Keratinocyte (primary cell): Measurements from ENCODE around the gene RIMS4. TPM values are rescaled to one million over a fixed set of nuclear protein-coding genes. Genes with fewer than 3 reads are reported as not detected.

ENCODE experiments used
- DNase-seq: peaks from one replicate; pipeline ENCODE4 v3.0.0-alpha.2; 2011; ENCODE audit warnings: low read depth, missing footprints, low spot score
- FAIRE-seq: peaks from 2 replicates; lab custom pipeline; 2011; peaks lifted over from hg19 to GRCh38; lab: Jason Lieb, UNC
- H2AFZ ChIP-seq: 2 replicates; pipeline ENCODE4 v1.6.0; 2012; ENCODE audit warnings: low read length, control low read depth, inconsistent platforms; ENCODE audit not compliant: control insufficient read depth
- H3K27ac ChIP-seq: 2 replicates; pipeline ENCODE4 v1.5.1; 2011; ENCODE audit warnings: low read length; ENCODE audit not compliant: control insufficient read depth, insufficient read depth
- H3K27me3 ChIP-seq: 3 replicates; pipeline ENCODE4 v1.6.0; 2011; ENCODE audit warnings: low read length; ENCODE audit not compliant: control insufficient read depth, insufficient read depth; ENCODE audit errors: extremely low read depth
- H3K36me3 ChIP-seq, 2 experiments: 2 replicates in 1 of 2; 3 replicates in 1 of 2; pipeline ENCODE4 v1.5.1; 2011; ENCODE audit warnings: low read length in 2 of 2, mild to moderate bottlenecking in 1 of 2; ENCODE audit not compliant: control insufficient read depth in 2 of 2, insufficient read depth in 2 of 2; ENCODE audit errors: extremely low read depth in 1 of 2
- H3K4me1 ChIP-seq: 3 replicates; pipeline ENCODE4 v1.5.1; 2011; ENCODE audit warnings: low read length; ENCODE audit not compliant: control insufficient read depth, insufficient read depth; ENCODE audit errors: extremely low read depth
- H3K4me2 ChIP-seq: 3 replicates; pipeline ENCODE4 v1.6.0; 2011; ENCODE audit warnings: low read depth, low read length; ENCODE audit not compliant: control insufficient read depth, insufficient read depth; ENCODE audit errors: extremely low read depth
- H3K4me3 ChIP-seq, 3 experiments: fragments of 200-600 bp in 1 of 3; sonication (generic) in 1 of 3; 2 replicates in 2 of 3; 3 replicates in 1 of 3; pipeline ENCODE4 v1.5.1; 2011 to 2016; ENCODE audit warnings: low read length in 3 of 3, mild to moderate bottlenecking in 3 of 3, control low read depth in 2 of 3, inconsistent platforms in 1 of 3, low read depth in 1 of 3, mixed read lengths in 1 of 3, mixed run types in 1 of 3, moderate library complexity in 1 of 3; ENCODE audit not compliant: control insufficient read depth in 2 of 3, insufficient read depth in 2 of 3; ENCODE audit errors: extremely low read depth in 1 of 3
- H3K79me2 ChIP-seq: 2 replicates; pipeline ENCODE4 v1.6.0; 2012; ENCODE audit warnings: low read length; ENCODE audit not compliant: control insufficient read depth, insufficient read depth
- H3K9ac ChIP-seq: 3 replicates; pipeline ENCODE4 v1.6.0; 2011; ENCODE audit warnings: low read length; ENCODE audit not compliant: control insufficient read depth, insufficient read depth; ENCODE audit errors: extremely low read depth
- H3K9me1 ChIP-seq: 3 replicates; pipeline ENCODE4 v1.6.0; 2011; ENCODE audit warnings: low read length; ENCODE audit not compliant: control insufficient read depth, insufficient read depth; ENCODE audit errors: extremely low read depth
- H3K9me3 ChIP-seq: 2 replicates; pipeline ENCODE4 v1.5.1; 2012; ENCODE audit warnings: low read depth, low read length; ENCODE audit not compliant: control insufficient read depth
- H4K20me1 ChIP-seq: 3 replicates; pipeline ENCODE4 v1.6.0; 2011; ENCODE audit warnings: low read length; ENCODE audit not compliant: control insufficient read depth, insufficient read depth; ENCODE audit errors: extremely low read depth
- EZH2 ChIP-seq: IDR thresholded peaks from one replicate; pipeline ENCODE4 v1.6.1; 2012; ENCODE audit warnings: inconsistent platforms, mild to moderate bottlenecking, low read length, moderate library complexity
- dilution Hi-C: fragments of 300-500 bp; cut with MboI; formaldehyde crosslinking; loops from one replicate; pipeline ENCODE4 v1.7.0; 2020; ENCODE audit warnings: low sequenced_read_pairs; ENCODE audit not compliant: extremely low pct_ligation_motif_present
- polyA plus RNA-seq, 5 experiments: library from polyadenylated mRNA; depleted of rRNA in 3 of 5; stranded (reverse) in 3 of 5; stranded (forward) in 1 of 5; unstranded in 1 of 5; fragments of >200 nt; gene quantifications; 1 replicate in 1 of 5; 2 replicates in 3 of 5; 3 replicates in 1 of 5; pipeline versions ENCODE4 v1.2.1 to v1.2.3, GENCODE V29; 2011 to 2012; ENCODE audit warnings: missing spikeins in 2 of 5, low read depth in 1 of 5, low replicate concordance in 1 of 5
- TF ChIP-seq, protein P1 (sequence below), 3 experiments: IDR thresholded peaks in 1 of 3; conservative IDR thresholded peaks in 1 of 3; optimal IDR thresholded peaks in 1 of 3; 2 replicates in 2 of 3; 3 replicates in 1 of 3; pipeline versions ENCODE3 to v1.5.1; 2011; ENCODE audit warnings: low read length in 3 of 3, mild to moderate bottlenecking in 3 of 3, moderate library complexity in 2 of 3, control low read depth in 1 of 3, inconsistent platforms in 1 of 3; ENCODE audit not compliant: insufficient read depth in 2 of 3; ENCODE audit errors: extremely low read depth in 1 of 3

Gene RIMS4
- polyA plus RNA-seq, 1 donor (not counting 4 experiments of a cell fraction or from before 2014, with no cell fraction given) = not detected

DNA sequence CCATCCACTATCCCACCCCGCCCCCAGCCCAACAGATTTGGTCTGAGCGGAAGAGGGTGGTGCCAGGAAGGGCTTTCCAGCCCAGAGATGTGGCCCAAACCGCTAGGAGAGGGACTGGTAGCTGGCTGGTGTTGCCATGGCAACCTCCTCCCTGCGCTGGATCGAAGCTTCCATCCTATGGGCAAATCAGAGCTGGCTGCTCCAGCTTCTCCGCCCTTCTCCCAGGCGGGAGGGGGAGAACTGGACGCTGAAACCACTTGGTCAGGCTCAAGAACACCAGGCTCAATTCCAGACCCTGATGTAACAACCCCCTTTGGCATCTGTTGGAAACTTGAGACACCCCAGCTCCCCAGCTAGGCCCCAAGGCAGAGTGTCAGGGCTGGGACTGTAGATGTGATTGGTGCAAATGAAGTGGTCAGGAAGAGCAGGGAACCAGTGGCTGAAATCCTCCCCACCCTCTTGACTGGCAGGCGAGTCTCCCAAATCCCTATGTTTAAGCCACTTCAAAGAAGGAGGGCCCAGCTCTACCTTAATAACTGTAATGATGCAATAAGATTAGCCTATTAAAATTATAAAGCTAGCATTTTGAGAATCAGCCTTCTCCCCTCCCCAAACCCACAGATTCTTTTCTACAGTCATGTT is 4.2 kb downstream of the RIMS4 start:
- Histone ChIP-seq H3K27ac (no peak overlapping the region), H3K4me3 (no peak overlapping the region), H2AFZ (no peak overlapping the region), H3K4me1 (no peaks in the 10 kb centered on the region), H3K9ac (no peak overlapping the region), H3K9me3 (peaks cover under 1% of the 10 kb centered on the region), H4K20me1 (peaks cover 2% of the 10 kb centered on the region), H3K27me3 (peaks cover 48% of the 10 kb centered on the region), H3K9me1 (no peaks in the 10 kb centered on the region), H3K36me3 (no peaks in the 10 kb centered on the region), H3K4me2 (no peak overlapping the region), H3K79me2 (no peaks in the 10 kb centered on the region)
- DNase-seq = no peak
- dilution Hi-C loops = no loop called here
- FAIRE-seq = no peak
- TF ChIP-seq, protein P1, sequence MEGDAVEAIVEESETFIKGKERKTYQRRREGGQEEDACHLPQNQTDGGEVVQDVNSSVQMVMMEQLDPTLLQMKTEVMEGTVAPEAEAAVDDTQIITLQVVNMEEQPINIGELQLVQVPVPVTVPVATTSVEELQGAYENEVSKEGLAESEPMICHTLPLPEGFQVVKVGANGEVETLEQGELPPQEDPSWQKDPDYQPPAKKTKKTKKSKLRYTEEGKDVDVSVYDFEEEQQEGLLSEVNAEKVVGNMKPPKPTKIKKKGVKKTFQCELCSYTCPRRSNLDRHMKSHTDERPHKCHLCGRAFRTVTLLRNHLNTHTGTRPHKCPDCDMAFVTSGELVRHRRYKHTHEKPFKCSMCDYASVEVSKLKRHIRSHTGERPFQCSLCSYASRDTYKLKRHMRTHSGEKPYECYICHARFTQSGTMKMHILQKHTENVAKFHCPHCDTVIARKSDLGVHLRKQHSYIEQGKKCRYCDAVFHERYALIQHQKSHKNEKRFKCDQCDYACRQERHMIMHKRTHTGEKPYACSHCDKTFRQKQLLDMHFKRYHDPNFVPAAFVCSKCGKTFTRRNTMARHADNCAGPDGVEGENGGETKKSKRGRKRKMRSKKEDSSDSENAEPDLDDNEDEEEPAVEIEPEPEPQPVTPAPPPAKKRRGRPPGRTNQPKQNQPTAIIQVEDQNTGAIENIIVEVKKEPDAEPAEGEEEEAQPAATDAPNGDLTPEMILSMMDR (optimal IDR thresholded peaks at IDR 0.05 in 1 of 3, IDR thresholded peaks at IDR 0.05 in 1 of 3, conservative IDR thresholded peaks at IDR 0.05 in 1 of 3; ENCODE audit: extremely low read depth in 1 of 3, insufficient read depth in 2 of 3, low read length in 3 of 3) = no peak
- no peak for TF ChIP-seq EZH2

DNA sequence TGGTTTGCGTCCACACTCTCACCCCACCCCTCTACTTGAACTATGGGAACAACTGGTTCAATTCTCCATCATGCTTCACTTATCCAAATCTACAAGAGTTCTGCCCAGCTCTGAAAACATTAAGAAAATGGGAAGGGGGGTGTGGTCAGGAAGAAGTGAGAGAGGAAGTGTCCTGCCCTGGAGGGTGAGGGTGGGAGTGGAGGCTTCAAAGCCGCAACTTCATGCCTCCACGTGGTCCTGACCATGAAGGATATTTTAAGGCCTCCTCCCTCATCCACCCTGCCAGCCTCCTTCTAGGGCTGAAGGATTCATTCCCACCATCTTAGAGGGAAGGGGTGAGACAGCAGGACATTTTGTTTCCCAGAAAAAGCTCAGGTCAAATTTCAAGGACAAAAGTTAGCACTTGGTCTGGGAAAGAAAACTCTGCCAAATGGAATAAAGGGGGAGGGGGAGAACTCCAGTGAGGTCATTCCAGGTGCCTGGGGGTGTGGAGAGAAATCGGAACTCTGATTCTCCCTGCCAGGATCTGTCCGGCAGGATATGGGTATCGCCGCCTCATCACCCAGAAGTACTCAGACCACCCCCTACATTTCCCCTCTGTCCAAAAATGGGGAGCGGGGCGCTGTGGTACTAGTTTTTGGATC is 4.9 kb downstream of the RIMS4 start:
- H3K9me1 ChIP-seq = no peaks in the 10 kb centered on the region
- peaks cover 43% of the 10 kb centered on the region for H3K27me3 ChIP-seq
- H3K36me3 ChIP-seq = no peaks in the 10 kb centered on the region
- TF ChIP-seq EZH2 = no peak
- TF ChIP-seq, protein P1 (optimal IDR thresholded peaks at IDR 0.05 in 1 of 3, IDR thresholded peaks at IDR 0.05 in 1 of 3, conservative IDR thresholded peaks at IDR 0.05 in 1 of 3; ENCODE audit: extremely low read depth in 1 of 3, insufficient read depth in 2 of 3, low read length in 3 of 3) = no peak
- dilution Hi-C loops = no loop called here
- H3K79me2 ChIP-seq = no peaks in the 10 kb centered on the region
- DNase-seq (no peak), FAIRE-seq (no peak)
- no peak overlapping the region for H3K4me2 ChIP-seq
- H3K4me1 ChIP-seq = no peaks in the 10 kb centered on the region
- H3K4me3 ChIP-seq = no peak overlapping the region
- H3K9me3 ChIP-seq = no peaks in the 10 kb centered on the region
- no peak overlapping the region for H3K9ac ChIP-seq
- no peak overlapping the region for H2AFZ ChIP-seq
- peaks cover 2% of the 10 kb centered on the region for H4K20me1 ChIP-seq
- no peak overlapping the region for H3K27ac ChIP-seq
